GM23338 (cell line): ENCODE measurements around the gene AQP6. TPM values are rescaled to one million over a fixed set of nuclear protein-coding genes. Genes with fewer than 3 reads are reported as not detected.
A peak's percentile ranks its signal among the peaks of the same experiment; 100 is the strongest.

ENCODE experiments used
- ATAC-seq: fragments of 200-7000 bp; cut with Tn5 transposase; 3 replicates; pipeline ENCODE4 v1.9.1; 2020
- DNase-seq: peaks from one replicate; pipeline ENCODE4 v3.0.0-alpha.2; 2015; ENCODE audit warnings: low spot score
- H2AFZ ChIP-seq: fragments of 200-600 bp; sonication (generic); 2 replicates; pipeline ENCODE4 v1.8.0; 2016; ENCODE audit warnings: antibody characterized with exemption, mild to moderate bottlenecking, moderate library complexity
- H3F3A ChIP-seq: fragments of 200-600 bp; sonication (generic); replicated peaks from 2 replicates; pipeline ENCODE4 v1.8.0; 2017; ENCODE audit warnings: antibody characterized with exemption, mixed run types, low read depth
- H3K27ac ChIP-seq: fragments of 200-600 bp; sonication (generic); 2 replicates; pipeline ENCODE4 v1.6.1; 2016; ENCODE audit warnings: low read depth
- H3K27me3 ChIP-seq: fragments of 200-600 bp; sonication (generic); 2 replicates; pipeline ENCODE4 v1.8.0; 2016; ENCODE audit warnings: mild to moderate bottlenecking, mixed run types, moderate library complexity; ENCODE audit not compliant: insufficient read depth
- H3K36me3 ChIP-seq: fragments of 200-600 bp; sonication (generic); 2 replicates; pipeline ENCODE4 v1.8.0; 2016; ENCODE audit warnings: mild to moderate bottlenecking; ENCODE audit not compliant: insufficient read depth
- H3K4me1 ChIP-seq: fragments of 200-600 bp; sonication (generic); 2 replicates; pipeline ENCODE4 v1.8.0; 2016; ENCODE audit warnings: mild to moderate bottlenecking, moderate library complexity; ENCODE audit not compliant: insufficient read depth
- H3K4me2 ChIP-seq: fragments of 200-600 bp; sonication (generic); 2 replicates; pipeline ENCODE4 v1.7.1; 2017; ENCODE audit warnings: mixed run types
- H3K4me3 ChIP-seq: fragments of 200-600 bp; sonication (generic); 2 replicates; pipeline ENCODE4 v1.6.1; 2016; ENCODE audit warnings: mixed run types
- H3K79me2 ChIP-seq: fragments of 200-600 bp; sonication (generic); replicated peaks from 2 replicates; pipeline ENCODE4 v1.8.0; 2017; ENCODE audit warnings: mild to moderate bottlenecking; ENCODE audit not compliant: insufficient read depth
- H3K9me2 ChIP-seq: fragments of 200-600 bp; sonication (generic); 2 replicates; pipeline ENCODE4 v1.8.0; 2017; ENCODE audit not compliant: insufficient read depth
- H4K20me1 ChIP-seq: fragments of 200-600 bp; sonication (generic); replicated peaks from 2 replicates; pipeline ENCODE4 v1.8.0; 2017; ENCODE audit warnings: mild to moderate bottlenecking; ENCODE audit not compliant: insufficient read depth
- H3K27ac Mint-ChIP-seq: 2 replicates; pipeline ENCODE4 v1.8.0; 2020; ENCODE audit warnings: inconsistent platforms, mild to moderate bottlenecking, moderate library complexity, mixed read lengths
- H3K27me3 Mint-ChIP-seq: 3 replicates; pipeline ENCODE4 v1.8.0; 2022; ENCODE audit warnings: low read depth, mild to moderate bottlenecking, moderate library complexity, mixed read lengths, inconsistent platforms; ENCODE audit not compliant: insufficient read depth, poor library complexity
- H3K36me3 Mint-ChIP-seq: 3 replicates; pipeline ENCODE4 v1.8.0; 2021; ENCODE audit warnings: low read depth, mild to moderate bottlenecking, inconsistent platforms, moderate library complexity, mixed read lengths
- H3K4me1 Mint-ChIP-seq: 3 replicates; pipeline ENCODE4 v1.8.0; 2020; ENCODE audit warnings: mild to moderate bottlenecking, inconsistent platforms, mixed read lengths
- H3K4me3 Mint-ChIP-seq: 3 replicates; pipeline ENCODE4 v1.8.0; 2021; ENCODE audit warnings: moderate library complexity, mild to moderate bottlenecking, inconsistent platforms, mixed read lengths
- H3K9me3 Mint-ChIP-seq: 3 replicates; pipeline ENCODE4 v1.8.0; 2020; ENCODE audit warnings: moderate library complexity, mild to moderate bottlenecking, inconsistent platforms, mixed read lengths
- CTCF ChIP-seq, 2 experiments: fragments of 200-600 bp in 1 of 2; sonication (generic) in 1 of 2; conservative IDR thresholded peaks; 2 replicates each; pipeline versions ENCODE4 v1.5.1 to v1.6.1; 2016 to 2017; ENCODE audit warnings: antibody characterized with exemption in 2 of 2, low read depth in 2 of 2, mild to moderate bottlenecking in 2 of 2, moderate library complexity in 1 of 2
- ZNF462 ChIP-seq: fragments of 250-450 bp; sonication (Bioruptor Pico); IDR thresholded peaks from 2 replicates; pipeline ENCODE4 v1.5.0; 2020; ENCODE audit warnings: mild to moderate bottlenecking, moderate library complexity
- polyA plus RNA-seq: library from polyadenylated mRNA; unstranded; fragments of >200 nt; fragmentation: Nextera tagmentation; extraction: Ambion mirVana; gene quantifications from 2 replicates; pipeline ENCODE4 v1.2.1, GENCODE V29; 2016
- total RNA-seq: library from RNA; depleted of rRNA; stranded (reverse); fragments of >200 nt; shearing (Covaris generic); gene quantifications from 2 replicates; pipeline ENCODE4 v1.2.3, GENCODE V29; 2014

Gene AQP6
- total and polyA plus RNA-seq, 2 experiments from 2014 or later = 0.08 TPM; not detected in 1

- H3K36me3 Mint-ChIP-seq = no peaks in the 10 kb centered on the region
- no peaks in the 10 kb centered on the region for H3K9me2 ChIP-seq
- H3K4me1 Mint-ChIP-seq = peaks cover 22% of the 10 kb centered on the region
- no peaks in the 10 kb centered on the region for H4K20me1 ChIP-seq
- 0 out of 4 replicates have a peak, but pooled peaks of 1 of the 2 experiments have one; percentile 3 for TF ChIP-seq CTCF (conservative IDR thresholded peaks at IDR 0.05; ENCODE audit: low read depth in 2 of 2)
- TF ChIP-seq ZNF462 = no peak
- peak; percentile 78 for DNase-seq
- no peak overlapping the region for H3K27ac Mint-ChIP-seq
- peaks cover 29% of the 10 kb centered on the region for H3K4me1 ChIP-seq
- H2AFZ ChIP-seq = peak overlapping the region; percentile 94
- H3K79me2 ChIP-seq = no peaks in the 10 kb centered on the region
- H3K4me3 ChIP-seq = peak overlapping the region; percentile 47
- peaks cover under 1% of the 10 kb centered on the region; the same call in 2 of the 3 replicates for H3K9me3 Mint-ChIP-seq
- H3F3A ChIP-seq = no peaks in the 10 kb centered on the region
- peaks cover 26% of the 10 kb centered on the region for H3K27me3 Mint-ChIP-seq
- H3K36me3 ChIP-seq = no peaks in the 10 kb centered on the region
- H3K27ac ChIP-seq = no peak overlapping the region
- peak overlapping the region; percentile 80 for H3K4me2 ChIP-seq
- H3K27me3 ChIP-seq = peaks cover 54% of the 10 kb centered on the region
- peak; percentile 80 for ATAC-seq
- H3K4me3 Mint-ChIP-seq = no peak overlapping the region
Measured at GRCh38 chr12:49954863-49955830, 17.6 kb upstream of the AQP6 start.
